GM18505 (cell line): ENCODE results near the gene PLXNA4.

Experiments
- ATAC-seq: cut with Tn5 transposase; IDR thresholded peaks from one replicate; pipeline ENCODE4 v1.9.1; 2021; ENCODE audit not compliant: unreplicated experiment
- POLR2A ChIP-seq: IDR thresholded peaks from 4 replicates; pipeline ENCODE4 v1.6.1; 2011; ENCODE audit warnings: borderline replicate concordance; ENCODE audit not compliant: insufficient read depth, insufficient read length; ENCODE audit errors: extremely low read depth

The PLXNA4 gene

DNA sequence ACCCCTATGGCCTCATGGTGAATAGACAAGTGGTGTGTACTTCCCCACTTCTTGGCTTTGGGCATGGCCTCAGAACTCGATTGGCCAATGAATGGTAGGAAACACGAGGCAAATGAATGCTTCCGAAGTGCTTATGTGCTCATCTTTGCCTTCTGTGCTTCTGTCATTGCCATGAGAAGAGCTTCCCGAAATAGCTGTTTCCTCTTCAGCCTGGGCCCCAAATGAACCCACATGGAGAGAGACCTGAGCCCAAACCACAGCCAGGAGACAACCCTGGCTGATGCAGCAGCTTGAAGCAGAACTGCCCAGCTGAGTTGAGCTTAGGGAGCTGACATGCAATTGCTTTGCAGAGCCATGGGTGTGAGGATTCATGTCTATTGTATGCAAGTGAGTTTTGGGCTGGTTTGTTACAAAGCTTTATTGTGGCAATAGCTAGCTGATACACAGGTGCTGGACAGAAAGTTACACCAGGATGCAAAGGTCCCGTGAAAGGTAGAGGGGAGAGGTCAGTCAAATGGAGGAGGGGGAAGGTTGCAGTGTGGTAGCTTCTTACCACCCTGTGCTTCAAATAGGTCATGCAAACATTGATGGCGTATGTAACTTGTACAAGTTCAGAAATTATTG lies 328.2 kb downstream of the PLXNA4 start:
- TF ChIP-seq POLR2A: no peak
- no peak for ATAC-seq

DNA sequence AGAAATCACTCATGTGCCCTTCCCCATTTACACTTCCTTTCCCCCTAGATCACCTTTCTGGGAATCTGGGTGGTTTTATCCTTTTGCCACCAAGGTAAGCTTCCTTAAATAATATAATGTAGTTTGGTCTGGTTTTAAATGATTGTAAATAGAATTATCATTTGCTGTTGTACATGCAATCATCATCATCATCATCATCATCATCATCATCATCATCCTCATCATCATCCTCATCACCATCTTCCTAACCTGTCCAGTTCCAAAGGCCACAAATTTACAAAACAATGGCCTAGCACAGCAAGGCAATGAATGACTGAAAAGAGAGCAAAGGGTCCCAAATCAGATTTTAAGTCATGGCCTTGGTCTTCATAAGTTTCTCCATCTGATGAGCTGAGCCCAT lies 329.7 kb downstream of the PLXNA4 start:
- no peak for ATAC-seq

DNA sequence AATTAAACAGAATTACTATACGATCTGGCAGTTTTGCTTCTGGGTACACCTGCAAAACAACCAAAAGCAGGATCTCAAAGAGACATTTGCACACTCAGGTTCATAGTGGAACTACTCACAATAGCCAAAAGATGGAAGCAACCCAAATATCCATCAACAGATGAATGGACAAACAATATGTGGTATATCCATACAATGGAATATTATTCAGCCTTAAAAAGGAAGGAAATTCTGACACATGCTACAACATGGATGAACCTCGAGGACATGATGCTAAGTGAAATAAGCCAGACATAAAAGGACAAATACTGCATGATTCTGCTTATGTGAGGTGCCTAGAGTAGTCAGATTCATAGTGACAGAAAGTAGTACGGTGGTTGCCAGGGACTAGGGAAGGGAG lies 330.7 kb downstream of the PLXNA4 start:
- no peak for TF ChIP-seq POLR2A
- no peak for ATAC-seq

More for the DNA sequence above, 329.7 kb downstream of the PLXNA4 start:
- no peak for TF ChIP-seq POLR2A

DNA sequence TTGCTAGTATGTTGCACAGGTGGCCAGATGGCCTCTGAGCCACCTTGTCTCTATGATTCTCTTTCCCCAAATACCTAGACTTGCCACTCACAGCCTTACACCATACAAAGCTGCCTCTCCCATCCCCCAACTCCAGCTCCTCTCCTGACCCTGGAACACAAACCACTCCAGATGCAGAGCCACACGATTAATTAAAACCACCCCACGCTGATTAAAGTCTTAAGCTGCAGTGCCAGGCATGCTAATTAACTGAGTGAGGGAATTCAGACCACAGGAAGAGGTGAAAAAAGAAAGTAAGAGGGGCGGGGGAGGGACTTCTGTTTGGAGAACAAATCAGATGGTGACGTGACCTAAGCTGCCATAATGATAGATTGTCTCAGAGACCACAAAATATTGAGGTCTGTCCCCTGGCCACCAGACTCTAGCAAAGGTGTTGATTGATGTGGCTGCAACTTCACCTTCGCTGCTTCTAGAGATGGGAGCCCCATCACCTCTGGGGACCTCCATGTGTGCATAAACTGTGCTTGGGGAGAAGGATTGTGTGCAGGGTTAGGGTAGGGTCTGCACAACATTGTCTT lies 331.3 kb downstream of the PLXNA4 start:
- no peak for TF ChIP-seq POLR2A
- ATAC-seq: no peak

DNA sequence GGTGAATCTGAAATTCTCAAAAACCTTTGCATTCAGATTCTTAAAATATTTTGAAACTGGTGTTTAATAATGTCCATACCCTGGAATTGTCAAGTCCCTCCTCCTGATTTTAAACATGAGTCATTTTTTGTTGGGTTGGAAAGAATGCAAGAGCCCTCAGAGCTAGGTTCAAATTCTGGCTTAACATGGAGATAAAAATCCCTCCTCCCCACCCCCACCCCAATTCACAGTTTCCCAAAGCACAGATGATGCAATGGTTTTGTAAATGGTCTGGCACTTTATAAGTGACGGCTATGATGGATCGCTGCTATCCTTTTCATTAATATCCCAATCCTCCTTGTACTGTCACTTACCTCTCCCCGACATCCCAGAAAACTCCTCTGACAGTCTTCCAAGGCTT lies 332.8 kb downstream of the PLXNA4 start:
- ATAC-seq: no peak
- TF ChIP-seq POLR2A: no peak

DNA sequence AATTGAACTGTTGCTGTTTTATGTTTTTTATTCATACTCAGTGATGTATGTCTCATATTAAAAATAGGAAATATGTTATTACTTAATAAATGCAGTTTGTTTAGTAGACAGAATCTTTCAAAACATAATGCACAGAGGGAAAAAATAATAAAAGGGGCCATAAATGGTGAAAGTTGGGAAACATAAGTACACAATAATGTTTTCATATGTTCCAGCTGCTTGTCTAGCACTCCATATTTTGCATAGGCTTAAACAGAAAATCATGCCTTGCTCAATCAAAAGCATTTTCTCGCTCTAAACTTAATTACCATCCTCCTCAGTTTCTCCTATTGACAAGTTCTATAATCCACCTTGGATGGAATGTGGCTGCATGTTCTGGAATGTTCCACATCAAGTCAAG lies 333.2 kb downstream of the PLXNA4 start:
- TF ChIP-seq POLR2A: no peak

DNA sequence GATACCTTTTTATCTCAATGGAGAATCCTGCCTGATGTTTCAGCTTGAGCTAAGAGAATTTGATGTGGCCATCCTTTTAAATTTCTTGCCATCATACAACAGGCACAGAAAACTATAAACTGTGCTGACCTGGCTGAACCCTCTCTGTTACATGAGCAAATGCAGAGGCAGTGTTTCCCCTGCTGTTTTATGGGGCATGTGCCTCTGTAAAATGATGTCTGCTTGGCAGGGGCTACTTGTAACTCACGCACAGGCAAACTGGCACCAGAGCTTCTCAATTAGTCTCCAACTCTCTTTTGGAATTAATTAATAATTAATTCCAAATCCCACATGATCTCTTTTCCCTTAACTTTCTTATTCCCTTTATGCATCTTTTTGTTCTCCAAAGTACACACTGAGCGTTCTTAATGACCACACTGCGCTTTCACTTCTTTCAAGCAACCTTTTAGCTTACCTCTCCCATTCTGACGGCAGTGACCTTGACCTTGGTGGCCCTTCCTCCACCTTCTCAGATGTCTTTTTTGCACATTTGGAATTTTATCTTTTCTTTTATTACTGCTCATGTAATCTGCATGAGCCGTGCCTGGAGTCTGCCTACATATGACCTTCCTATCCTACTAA lies 334.0 kb downstream of the PLXNA4 start:
- no peak for ATAC-seq
- TF ChIP-seq POLR2A: no peak

More for the DNA sequence above, 333.2 kb downstream of the PLXNA4 start:
- ATAC-seq: no peak

DNA sequence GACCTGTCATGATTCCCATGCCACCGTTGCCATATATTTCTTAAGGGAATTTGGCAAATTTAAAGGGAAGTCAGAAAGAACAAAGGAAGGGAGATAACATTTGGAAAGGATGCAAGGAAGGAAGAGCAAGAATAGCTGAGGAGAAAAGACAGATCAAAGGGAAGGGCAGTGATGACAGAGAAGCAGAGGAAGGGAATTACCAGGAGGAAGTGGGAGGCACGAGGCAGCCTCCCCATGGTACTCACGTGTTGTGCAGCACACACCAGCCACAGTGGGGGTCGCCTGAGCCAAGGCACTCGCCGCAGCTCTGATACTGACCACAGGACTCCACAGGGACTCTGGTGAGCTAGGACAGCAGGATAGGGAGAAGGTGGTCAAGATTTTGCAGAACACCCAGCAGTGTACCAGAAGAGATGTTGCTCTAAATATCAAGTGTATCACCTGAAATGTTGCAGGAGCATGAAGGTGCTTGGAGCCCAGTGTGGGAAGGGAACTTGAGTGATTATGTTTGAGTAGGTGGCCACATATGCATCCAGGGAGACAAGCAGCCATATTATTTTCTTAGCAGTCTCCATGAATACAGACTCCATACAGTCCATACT lies 335.3 kb downstream of the PLXNA4 start:
- TF ChIP-seq POLR2A: no peak
- no peak for ATAC-seq

DNA sequence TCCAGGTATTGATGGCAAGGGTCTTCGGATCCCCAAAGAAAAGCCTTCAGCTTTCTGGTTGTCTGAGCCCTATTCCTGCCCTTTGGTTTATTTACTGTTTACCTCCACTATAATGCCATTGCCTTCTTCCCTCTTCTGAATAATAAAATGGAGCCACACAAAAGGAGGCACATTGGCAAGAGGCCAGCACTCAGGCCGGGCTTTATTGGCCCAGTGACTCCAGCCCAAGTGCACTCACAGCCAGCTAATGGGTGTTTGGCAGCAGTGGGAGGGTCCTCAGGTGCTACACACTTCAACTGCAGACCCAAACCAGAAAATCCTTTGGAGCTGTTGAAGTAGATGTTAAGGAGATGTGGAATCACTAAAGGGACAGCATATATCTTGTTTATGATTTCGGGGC lies 336.0 kb downstream of the PLXNA4 start:
- no peak for TF ChIP-seq POLR2A
- ATAC-seq: no peak

DNA sequence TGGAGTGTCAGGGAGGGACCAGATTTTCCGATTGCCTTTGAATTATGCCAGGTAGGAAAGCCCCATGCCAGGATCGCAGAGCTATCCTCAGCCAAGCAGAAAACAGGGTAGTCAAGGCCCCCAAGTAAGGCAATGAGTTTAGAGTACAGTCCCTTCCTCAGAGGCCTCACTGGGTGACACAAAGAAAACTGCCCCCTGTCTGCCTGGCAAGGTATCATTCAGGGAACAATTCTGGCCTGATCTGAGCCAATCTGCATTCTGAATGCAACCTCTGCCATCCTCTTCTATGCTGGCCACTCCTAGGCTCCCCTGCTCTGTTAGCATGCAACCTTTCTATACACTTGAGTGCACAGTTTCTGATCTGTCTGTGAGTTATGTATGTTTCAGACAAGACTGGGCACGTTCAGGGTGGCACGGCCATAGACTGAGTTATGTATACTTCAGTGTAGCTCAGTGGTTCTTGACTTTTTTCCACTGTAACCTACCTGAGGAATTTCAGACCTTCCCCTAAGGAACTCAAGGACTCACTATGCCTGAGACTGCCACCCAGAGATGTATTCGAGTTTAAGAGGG lies 336.8 kb downstream of the PLXNA4 start:
- no peak for ATAC-seq

GRCh38 chr7:132234711-132235110 lies 341.6 kb downstream of the PLXNA4 start:
- no peak for ATAC-seq
- TF ChIP-seq POLR2A: no peak

More for the DNA sequence above, 336.8 kb downstream of the PLXNA4 start:
- no peak for TF ChIP-seq POLR2A

GRCh38 chr7:132232406-132232805 lies 343.9 kb downstream of the PLXNA4 start:
- ATAC-seq: no peak
- no peak for TF ChIP-seq POLR2A

GRCh38 chr7:132230462-132230861 lies 345.8 kb downstream of the PLXNA4 start:
- no peak for TF ChIP-seq POLR2A
- no peak for ATAC-seq
